ENCODE data around the gene SACM1L.

SACM1L gene

GRCh38 chr3:45701172-45701867 lies 12.1 kb downstream of the SACM1L start:
- no peaks in the 10 kb centered on the region for H3K27me3 Mint-ChIP-seq
- no peaks in the 10 kb centered on the region for H3K9me3 Mint-ChIP-seq
- no peak overlapping the region for H3K27ac Mint-ChIP-seq
- H3K36me3 Mint-ChIP-seq = peaks cover 12% of the 10 kb centered on the region
- peaks cover 70% of the 10 kb centered on the region for H3K4me1 Mint-ChIP-seq
- no peak overlapping the region for H3K4me3 Mint-ChIP-seq

- Mint-ChIP-seq H3K4me1 (peaks cover 61% of the 10 kb centered on the region), H3K27me3 (no peaks in the 10 kb centered on the region), H3K4me3 (no peak overlapping the region), H3K27ac (peak overlapping the region; percentile 6), H3K9me3 (no peaks in the 10 kb centered on the region), H3K36me3 (peaks cover 18% of the 10 kb centered on the region)
Measured at GRCh38 chr3:45704301-45704943, 15.2 kb downstream of the SACM1L start.

- H3K9me3 Mint-ChIP-seq = no peaks in the 10 kb centered on the region
- H3K27me3 Mint-ChIP-seq = no peaks in the 10 kb centered on the region
- H3K36me3 Mint-ChIP-seq = peaks cover 23% of the 10 kb centered on the region
- H3K27ac Mint-ChIP-seq = no peak overlapping the region
- H3K4me3 Mint-ChIP-seq = no peak overlapping the region
- H3K4me1 Mint-ChIP-seq = peaks cover 57% of the 10 kb centered on the region
Measured at GRCh38 chr3:45705839-45706808, 16.9 kb downstream of the SACM1L start.

GRCh38 chr3:45711931-45712330 lies 22.7 kb downstream of the SACM1L start:
- Mint-ChIP-seq H3K4me1 (peaks cover 29% of the 10 kb centered on the region), H3K9me3 (no peaks in the 10 kb centered on the region), H3K4me3 (no peak overlapping the region), H3K27ac (no peak overlapping the region), H3K36me3 (peaks cover 30% of the 10 kb centered on the region), H3K27me3 (no peaks in the 10 kb centered on the region)

- Mint-ChIP-seq H3K27me3 (no peaks in the 10 kb centered on the region), H3K4me3 (no peak overlapping the region), H3K4me1 (peaks cover 30% of the 10 kb centered on the region), H3K27ac (peak overlapping the region; percentile 42), H3K36me3 (peaks cover 31% of the 10 kb centered on the region), H3K9me3 (no peaks in the 10 kb centered on the region)
Measured at GRCh38 chr3:45712434-45713110, 23.4 kb downstream of the SACM1L start.

- peak overlapping the region; percentile 21 for H3K27ac Mint-ChIP-seq
- no peak overlapping the region for H3K4me3 Mint-ChIP-seq
- H3K36me3 Mint-ChIP-seq = peaks cover 26% of the 10 kb centered on the region
- H3K4me1 Mint-ChIP-seq = peaks cover 46% of the 10 kb centered on the region
- no peaks in the 10 kb centered on the region for H3K27me3 Mint-ChIP-seq
- no peaks in the 10 kb centered on the region for H3K9me3 Mint-ChIP-seq
Measured at GRCh38 chr3:45715945-45716344, 26.7 kb downstream of the SACM1L start.

- Mint-ChIP-seq H3K36me3 (peaks cover 21% of the 10 kb centered on the region), H3K4me1 (peaks cover 44% of the 10 kb centered on the region), H3K4me3 (no peak overlapping the region), H3K27ac (peak overlapping the region; percentile 80), H3K9me3 (no peaks in the 10 kb centered on the region), H3K27me3 (no peaks in the 10 kb centered on the region)
Measured at GRCh38 chr3:45716790-45717336, 27.7 kb downstream of the SACM1L start.

GRCh38 chr3:45719655-45720487 lies 30.7 kb downstream of the SACM1L start:
- Mint-ChIP-seq H3K27ac (peak overlapping the region; percentile 38), H3K4me3 (no peak overlapping the region), H3K36me3 (peaks cover 40% of the 10 kb centered on the region)

GRCh38 chr3:45724911-45725310 lies 35.7 kb downstream of the SACM1L start:
- Mint-ChIP-seq H3K9me3 (no peaks in the 10 kb centered on the region), H3K4me3 (no peak overlapping the region), H3K4me1 (peaks cover 54% of the 10 kb centered on the region), H3K36me3 (peaks cover 39% of the 10 kb centered on the region), H3K27me3 (no peaks in the 10 kb centered on the region), H3K27ac (no peak overlapping the region)

More at GRCh38 chr3:45719655-45720487, 30.7 kb downstream of the SACM1L start:
- H3K9me3 Mint-ChIP-seq = no peaks in the 10 kb centered on the region
- H3K4me1 Mint-ChIP-seq = peaks cover 55% of the 10 kb centered on the region
- no peaks in the 10 kb centered on the region for H3K27me3 Mint-ChIP-seq

GRCh38 chr3:45729614-45730013 lies 40.4 kb downstream of the SACM1L start:
- Mint-ChIP-seq H3K4me1 (peaks cover 42% of the 10 kb centered on the region), H3K4me3 (no peak overlapping the region), H3K9me3 (no peaks in the 10 kb centered on the region), H3K27ac (peak overlapping the region; percentile 83), H3K36me3 (peaks cover 26% of the 10 kb centered on the region), H3K27me3 (no peaks in the 10 kb centered on the region)

GRCh38 chr3:45730409-45731154 lies 41.4 kb downstream of the SACM1L start:
- Mint-ChIP-seq H3K4me1 (peaks cover 32% of the 10 kb centered on the region), H3K4me3 (no peak overlapping the region), H3K27me3 (no peaks in the 10 kb centered on the region), H3K27ac (no peak overlapping the region), H3K36me3 (peaks cover 26% of the 10 kb centered on the region), H3K9me3 (no peaks in the 10 kb centered on the region)

- Mint-ChIP-seq H3K36me3 (peaks cover 28% of the 10 kb centered on the region), H3K27me3 (no peaks in the 10 kb centered on the region), H3K4me1 (peaks cover 34% of the 10 kb centered on the region), H3K4me3 (no peak overlapping the region), H3K27ac (peak overlapping the region; percentile 49), H3K9me3 (no peaks in the 10 kb centered on the region)
Measured at GRCh38 chr3:45736707-45737106, 47.5 kb downstream of the SACM1L start.

GRCh38 chr3:45737234-45737633 lies 48.0 kb downstream of the SACM1L start:
- peaks cover 36% of the 10 kb centered on the region for H3K4me1 Mint-ChIP-seq
- no peaks in the 10 kb centered on the region for H3K27me3 Mint-ChIP-seq
- H3K4me3 Mint-ChIP-seq = no peak overlapping the region
- peaks cover 27% of the 10 kb centered on the region for H3K36me3 Mint-ChIP-seq
- peak overlapping the region; percentile 49 for H3K27ac Mint-ChIP-seq
- no peaks in the 10 kb centered on the region for H3K9me3 Mint-ChIP-seq

- Mint-ChIP-seq H3K36me3 (peaks cover 19% of the 10 kb centered on the region), H3K27me3 (no peaks in the 10 kb centered on the region), H3K4me1 (peaks cover 39% of the 10 kb centered on the region), H3K27ac (peak overlapping the region; percentile 88), H3K4me3 (no peak overlapping the region), H3K9me3 (no peaks in the 10 kb centered on the region)
Measured at GRCh38 chr3:45739991-45740390, 50.8 kb downstream of the SACM1L start.
